Testis (tissue), 3 donors: Measurements from ENCODE around the gene RNF32. TPM values are rescaled to one million over a fixed set of nuclear protein-coding genes. Genes with fewer than 3 reads are reported as not detected.
"Not testable (repeated sequence)": the region's sequence is repeated elsewhere in the genome, so short reads cannot be mapped to it uniquely, and the experiment has no call there.

ENCODE experiments used
- DNase-seq: peaks from one replicate; pipeline ENCODE4 v3.0.0-alpha.2; 2019
- H3K27ac ChIP-seq, 2 donors: fragments of 200-600 bp; sonication (generic); one replicate each; pipeline ENCODE4 v1.5.1; 2019
- H3K27me3 ChIP-seq: fragments of 200-600 bp; sonication (generic); one replicate; pipeline ENCODE4 v1.5.1; 2019
- H3K36me3 ChIP-seq: fragments of 200-600 bp; sonication (generic); one replicate; pipeline ENCODE4 v1.5.1; 2017; ENCODE audit warnings: low read depth; ENCODE audit errors: missing control alignments
- H3K4me1 ChIP-seq: fragments of 200-600 bp; sonication (generic); one replicate; pipeline ENCODE4 v1.5.1; 2019
- H3K4me3 ChIP-seq, 2 donors: fragments of 200-600 bp; sonication (generic); one replicate each; pipeline ENCODE4 v1.5.1; 2017 to 2019
- H3K9me3 ChIP-seq: fragments of 200-600 bp; sonication (generic); one replicate; pipeline ENCODE4 v1.5.1; 2017
- POLR2A ChIP-seq: fragments of 450-650 bp; IDR thresholded peaks from one replicate; pipeline ENCODE4 v1.6.1; 2017; ENCODE audit warnings: antibody characterized with exemption, mild to moderate bottlenecking, moderate library complexity
- WGBS, 2 donors: methylation state at CpG; one replicate each; pipeline ENCODE4 v1.1.5; 2018; 5-methylcytosine and 5-hydroxymethylcytosine counted together
- intact Hi-C: fragments of 100-400 bp; cut with DNase I; formaldehyde crosslinking; loops from one replicate; pipeline ENCODE4 v1.15.1; 2023; ENCODE audit warnings: low total_unique reads
- polyA plus RNA-seq: library from polyadenylated mRNA; stranded (reverse); fragments of 350-450 nt; fragmentation: Illumina TruSeq; extraction: RNeasy Lipid Tissue Mini Kit (QIAGEN cat#74804); gene quantifications from one replicate; pipeline ENCODE4 v1.2.3, GENCODE V29; 2014; ENCODE audit warnings: low read depth, low replicate concordance; ENCODE audit not compliant: insufficient read depth
- total RNA-seq, 2 donors: library from RNA; depleted of rRNA; stranded (reverse); fragments of >200 nt; gene quantifications; one replicate each; pipeline ENCODE4 v1.2.3, GENCODE V29; 2016
- TF ChIP-seq, protein P1 (sequence below), 3 experiments: fragments of 450-650 bp in 2 of 3; fragments of 200-600 bp in 1 of 3; sonication (generic) in 1 of 3; IDR thresholded peaks; one replicate each; pipeline ENCODE4 v1.5.1; 2016 to 2019; ENCODE audit warnings: antibody characterized with exemption in 3 of 3, mild to moderate bottlenecking in 2 of 3, moderate library complexity in 1 of 3

Gene RNF32
- total and polyA plus RNA-seq, 3 donors from 2014 or later = 45.7 to 159 (median 63.8) TPM

DNA sequence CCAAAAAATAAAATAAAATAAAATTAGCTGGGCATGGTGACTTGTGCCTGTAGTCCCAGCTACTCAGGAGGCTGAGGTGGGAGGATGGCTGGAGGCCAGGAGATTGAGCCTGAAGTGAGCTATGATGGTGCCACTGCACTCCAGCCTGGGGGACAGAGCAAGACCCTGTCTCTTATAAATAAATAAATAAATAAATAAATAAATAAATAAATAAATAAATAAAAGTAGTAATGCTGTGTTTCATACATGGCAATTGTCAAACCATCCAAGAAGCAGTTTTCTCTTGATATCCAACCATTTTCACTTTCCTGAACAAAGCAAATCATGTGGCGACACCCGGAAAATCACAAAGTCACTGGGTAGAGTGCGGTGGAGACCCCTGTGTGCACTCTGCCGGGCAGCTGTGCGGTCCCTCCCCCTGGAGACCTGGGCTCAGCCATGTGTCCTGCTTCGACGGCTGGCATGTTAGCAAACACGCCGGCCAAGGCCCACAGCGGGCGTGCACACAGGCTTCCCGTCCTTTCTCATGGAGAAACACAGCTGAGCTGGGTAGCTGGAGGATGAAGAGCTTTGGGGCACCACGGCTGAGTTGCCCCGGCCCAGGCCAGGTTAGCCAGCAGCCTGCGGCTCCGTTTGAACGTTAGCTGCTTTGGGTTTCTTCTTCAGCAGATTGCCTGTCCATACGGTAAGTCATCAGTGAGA, 22.3 kb upstream of the RNF32 start:
- 88 to 91% methylated on average over 16 to 18 of the region's 18 CpGs for WGBS, 2 donors
- no peak overlapping the region for H3K27ac ChIP-seq
- no peak for TF ChIP-seq POLR2A
- TF ChIP-seq, protein P1, sequence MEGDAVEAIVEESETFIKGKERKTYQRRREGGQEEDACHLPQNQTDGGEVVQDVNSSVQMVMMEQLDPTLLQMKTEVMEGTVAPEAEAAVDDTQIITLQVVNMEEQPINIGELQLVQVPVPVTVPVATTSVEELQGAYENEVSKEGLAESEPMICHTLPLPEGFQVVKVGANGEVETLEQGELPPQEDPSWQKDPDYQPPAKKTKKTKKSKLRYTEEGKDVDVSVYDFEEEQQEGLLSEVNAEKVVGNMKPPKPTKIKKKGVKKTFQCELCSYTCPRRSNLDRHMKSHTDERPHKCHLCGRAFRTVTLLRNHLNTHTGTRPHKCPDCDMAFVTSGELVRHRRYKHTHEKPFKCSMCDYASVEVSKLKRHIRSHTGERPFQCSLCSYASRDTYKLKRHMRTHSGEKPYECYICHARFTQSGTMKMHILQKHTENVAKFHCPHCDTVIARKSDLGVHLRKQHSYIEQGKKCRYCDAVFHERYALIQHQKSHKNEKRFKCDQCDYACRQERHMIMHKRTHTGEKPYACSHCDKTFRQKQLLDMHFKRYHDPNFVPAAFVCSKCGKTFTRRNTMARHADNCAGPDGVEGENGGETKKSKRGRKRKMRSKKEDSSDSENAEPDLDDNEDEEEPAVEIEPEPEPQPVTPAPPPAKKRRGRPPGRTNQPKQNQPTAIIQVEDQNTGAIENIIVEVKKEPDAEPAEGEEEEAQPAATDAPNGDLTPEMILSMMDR (IDR thresholded peaks at IDR 0.05) = no peak
- intact Hi-C loops = no loop called here
- H3K4me3 ChIP-seq = no peak overlapping the region
- no peaks in the 10 kb centered on the region for H3K9me3 ChIP-seq
- no peaks in the 10 kb centered on the region for H3K36me3 ChIP-seq
- H3K4me1 ChIP-seq = no peaks in the 10 kb centered on the region
- no peaks in the 10 kb centered on the region for H3K27me3 ChIP-seq
- no peak for DNase-seq

DNA sequence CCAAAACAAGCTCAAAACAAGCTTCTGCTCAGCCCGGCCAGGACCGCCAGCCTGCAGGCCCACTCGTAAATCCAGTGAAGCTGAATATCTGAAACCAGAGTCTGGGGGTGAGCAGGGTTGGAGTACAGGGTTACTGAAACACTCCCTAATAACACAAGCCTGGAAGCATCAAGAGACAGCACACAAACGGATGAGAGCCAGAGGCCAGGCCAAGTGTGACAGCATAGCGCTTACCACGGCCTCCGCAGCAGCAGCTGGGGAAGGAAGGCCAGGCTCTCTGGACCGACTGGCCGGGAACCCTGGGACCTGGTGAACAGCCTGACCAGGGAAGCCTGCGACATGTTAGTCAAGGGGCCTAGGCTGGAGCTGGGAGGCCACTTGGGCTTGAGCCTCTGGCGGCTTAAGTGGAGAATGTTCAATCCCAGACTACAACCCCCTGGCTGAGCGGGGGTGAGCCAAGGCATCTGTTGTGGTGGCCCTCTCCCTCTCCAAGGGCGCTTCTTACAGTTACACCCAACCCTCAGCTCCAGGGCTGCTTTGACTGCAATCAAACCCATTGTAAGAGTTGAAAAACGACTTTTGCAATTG, 21.7 kb upstream of the RNF32 start:
- no peak for TF ChIP-seq POLR2A
- TF ChIP-seq, protein P1 (IDR thresholded peaks at IDR 0.05) = no peak
- Histone ChIP-seq H3K27ac (no peak overlapping the region), H3K4me3 (no peak overlapping the region), H3K27me3 (no peaks in the 10 kb centered on the region), H3K9me3 (no peaks in the 10 kb centered on the region), H3K36me3 (no peaks in the 10 kb centered on the region), H3K4me1 (no peaks in the 10 kb centered on the region)
- intact Hi-C loops = no loop called here
- DNase-seq = no peak
- WGBS, 2 donors = 76 to 79% methylated on average over 6 to 14 of the region's 14 CpGs

DNA sequence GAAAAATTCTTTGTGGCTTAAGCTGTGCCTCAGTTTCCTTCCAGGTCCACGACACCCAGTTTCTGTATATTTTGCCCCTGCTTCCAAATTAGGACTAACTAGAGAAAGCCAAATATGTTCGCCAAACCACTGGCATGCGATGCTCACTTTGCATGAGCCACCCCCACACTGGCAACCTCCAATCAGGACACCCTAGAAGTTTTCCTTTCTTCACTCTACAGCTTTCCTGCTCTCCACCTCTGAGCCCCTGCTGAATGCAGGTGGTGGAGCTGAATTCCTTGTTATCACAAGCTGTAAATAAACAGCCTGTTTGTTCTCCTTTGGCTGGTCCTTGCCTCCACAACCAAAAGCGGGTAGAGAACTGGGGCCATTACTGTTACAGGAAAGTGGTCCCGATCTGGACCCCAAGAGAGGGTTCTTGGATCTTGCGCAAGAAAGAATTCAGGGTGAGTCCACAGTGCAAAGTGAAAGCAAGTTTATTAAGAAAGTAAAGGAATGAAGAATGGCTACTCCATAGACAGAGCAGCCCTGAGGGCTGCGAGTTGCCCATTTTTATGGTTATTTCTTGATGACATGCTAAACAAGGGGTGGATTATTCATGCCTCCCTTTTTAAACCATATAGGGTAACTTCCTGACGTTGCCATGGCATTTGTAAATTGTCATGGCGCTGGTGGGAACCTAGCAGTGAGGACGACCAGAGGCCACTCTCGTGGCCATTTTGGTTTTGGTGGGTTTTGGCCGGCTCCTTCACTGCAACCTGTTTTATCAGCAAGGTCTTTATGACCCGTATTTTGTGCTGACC, 20.9 kb upstream of the RNF32 start:
- H3K4me1 ChIP-seq, H3K27me3 ChIP-seq, H3K27ac ChIP-seq, DNase-seq, H3K4me3 ChIP-seq, intact Hi-C loops, H3K36me3 ChIP-seq, H3K9me3 ChIP-seq: not testable (repeated sequence)
- WGBS, 2 donors = 91% methylated on average over 13 of the region's 13 CpGs

DNA sequence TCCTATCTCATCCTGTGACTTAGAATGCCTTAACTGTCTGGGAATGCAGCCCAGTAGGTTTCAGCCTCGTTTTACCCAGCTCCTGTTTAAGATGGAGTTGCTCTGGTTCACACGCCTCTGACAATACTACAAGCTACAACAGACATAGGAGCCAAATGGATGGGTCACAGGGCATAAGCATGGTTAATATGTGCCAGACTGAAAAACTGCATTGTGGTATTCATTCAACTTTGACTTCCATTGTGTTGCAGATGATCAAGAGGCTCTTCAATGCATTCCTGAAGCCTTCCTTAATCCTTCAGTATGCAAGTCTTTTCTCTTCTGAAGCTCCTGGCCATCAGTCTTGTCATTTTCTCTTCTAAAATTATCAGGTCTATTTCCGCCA, 20.3 kb upstream of the RNF32 start:
- no peaks in the 10 kb centered on the region for H3K36me3 ChIP-seq
- intact Hi-C loops = no loop called here
- no peaks in the 10 kb centered on the region for H3K9me3 ChIP-seq
- H3K27me3 ChIP-seq = no peaks in the 10 kb centered on the region
- no peak overlapping the region for H3K4me3 ChIP-seq
- DNase-seq = no peak
- no peak overlapping the region for H3K27ac ChIP-seq
- TF ChIP-seq, protein P1 (IDR thresholded peaks at IDR 0.05) = no peak
- no peak for TF ChIP-seq POLR2A
- WGBS, 2 donors = 79% methylated on average over 3 of the region's 3 CpGs
- no peaks in the 10 kb centered on the region for H3K4me1 ChIP-seq

DNA sequence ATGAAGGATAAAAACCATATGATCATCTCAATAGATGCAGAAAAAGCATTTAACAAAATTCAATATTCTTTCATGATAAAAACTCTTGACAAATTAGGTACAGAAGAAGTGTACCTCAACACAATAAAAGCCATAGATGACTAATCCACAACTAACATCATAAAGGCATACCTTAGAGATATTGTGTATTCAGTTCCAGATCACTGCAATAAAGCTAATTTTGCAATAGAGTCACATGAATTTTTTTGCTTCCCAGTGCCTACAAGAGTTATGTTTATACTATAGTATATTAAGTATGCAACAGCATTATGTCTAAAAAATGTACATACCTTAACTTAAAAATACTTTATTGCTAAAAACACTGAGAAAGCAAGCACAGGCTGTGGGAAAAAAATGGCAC, 18.9 kb upstream of the RNF32 start:
- TF ChIP-seq, protein P1 (IDR thresholded peaks at IDR 0.05) = no peak
- no peak for TF ChIP-seq POLR2A
- H3K9me3 ChIP-seq = no peaks in the 10 kb centered on the region
- no peak for DNase-seq
- no peaks in the 10 kb centered on the region for H3K27me3 ChIP-seq
- H3K4me1 ChIP-seq = no peaks in the 10 kb centered on the region
- H3K36me3 ChIP-seq = no peaks in the 10 kb centered on the region
- H3K4me3 ChIP-seq = no peak overlapping the region
- intact Hi-C loops = no loop called here
- H3K27ac ChIP-seq = no peak overlapping the region
